Esophagus muscularis mucosa (tissue), 4 donors: Measurements from ENCODE around the gene RPS5. TPM values are rescaled to one million over a fixed set of nuclear protein-coding genes. Genes with fewer than 3 reads are reported as not detected.

Experiments used
- DNase-seq: peaks from one replicate; pipeline ENCODE4 v3.0.0-alpha.2; 2017; ENCODE audit errors: extremely low spot score
- H3K27ac ChIP-seq, 4 donors: fragments of 200-600 bp; sonication (generic); replicated peaks in 1 of 4; 1 replicate in 3 of 4; 2 replicates in 1 of 4; pipeline ENCODE4 v1.5.1; 2016 to 2019; ENCODE audit warnings: mild to moderate bottlenecking in 1 of 4
- H3K27me3 ChIP-seq, 4 donors: fragments of 200-600 bp; sonication (generic); one replicate each; pipeline versions ENCODE4 v1.5.1 to v1.6.0; 2016 to 2019
- H3K36me3 ChIP-seq, 4 donors: fragments of 200-600 bp; sonication (generic); one replicate each; pipeline ENCODE4 v1.5.1; 2016 to 2019
- H3K4me1 ChIP-seq, 4 donors: fragments of 200-600 bp; sonication (generic); one replicate each; pipeline ENCODE4 v1.5.1; 2016 to 2019
- H3K4me3 ChIP-seq, 4 donors: fragments of 200-600 bp; sonication (generic); 1 replicate in 2 of 4; 2 replicates in 2 of 4; pipeline ENCODE4 v1.5.1; 2016 to 2019; ENCODE audit warnings: mild to moderate bottlenecking in 4 of 4, moderate library complexity in 1 of 4
- H3K9me3 ChIP-seq, 4 donors: fragments of 200-600 bp; sonication (generic); 1 replicate in 3 of 4; 2 replicates in 1 of 4; pipeline ENCODE4 v1.5.1; 2016 to 2019
- EP300 ChIP-seq: sonication (generic); formaldehyde crosslinking; IDR thresholded peaks from one replicate; pipeline ENCODE4 v1.6.1; 2017; ENCODE audit warnings: antibody characterized with exemption
- POLR2A ChIP-seq: fragments of 450-650 bp; IDR thresholded peaks from one replicate; pipeline ENCODE4 v1.6.1; 2017; ENCODE audit warnings: antibody characterized with exemption, moderate library complexity, mild to moderate bottlenecking, low read depth
- POLR2AphosphoS5 ChIP-seq, 2 donors: sonication (generic); formaldehyde crosslinking; IDR thresholded peaks; one replicate each; pipeline ENCODE4 v1.6.1; 2017; ENCODE audit warnings: antibody characterized with exemption in 2 of 2
- WGBS: methylation state at CpG from one replicate; pipeline ENCODE4 v1.1.5; 2018; 5-methylcytosine and 5-hydroxymethylcytosine counted together
- intact Hi-C: fragments of 100-400 bp; cut with DNase I; formaldehyde crosslinking; loops from one replicate; pipeline ENCODE4 v1.15.1; 2023
- total RNA-seq, 4 donors: library from RNA; depleted of rRNA; stranded (reverse); fragments of >200 nt; gene quantifications; one replicate each; pipeline versions ENCODE4 v1.1.0 to v1.2.1, GENCODE V29; 2016
- TF ChIP-seq, protein P1 (sequence below), 3 experiments: fragments of 200-600 bp in 2 of 3; fragments of 450-650 bp in 1 of 3; sonication (generic) in 2 of 3; IDR thresholded peaks; one replicate each; pipeline ENCODE4 v1.5.1; 2017 to 2019; ENCODE audit warnings: antibody characterized with exemption in 3 of 3, mild to moderate bottlenecking in 2 of 3, moderate library complexity in 1 of 3

The RPS5 gene
- total RNA-seq, 4 donors from 2014 or later: 1,137 to 2,200 (median 1,582) TPM

- Histone ChIP-seq H3K36me3 (peaks cover 0 to 10% (median 0%) of the 10 kb centered on the region in 4 donors), H3K27ac (no peak overlapping the region), H3K27me3 (peaks cover 0 to 83% (median 42%) of the 10 kb centered on the region in 4 donors), H3K4me3 (no peak overlapping the region), H3K9me3 (no peaks in the 10 kb centered on the region), H3K4me1 (peaks cover 23 to 40% (median 32%) of the 10 kb centered on the region in 4 donors)
- TF ChIP-seq POLR2AphosphoS5 (IDR thresholded peaks at IDR 0.05) (no peak), EP300 (no peak), POLR2A (no peak)
- TF ChIP-seq, protein P1, sequence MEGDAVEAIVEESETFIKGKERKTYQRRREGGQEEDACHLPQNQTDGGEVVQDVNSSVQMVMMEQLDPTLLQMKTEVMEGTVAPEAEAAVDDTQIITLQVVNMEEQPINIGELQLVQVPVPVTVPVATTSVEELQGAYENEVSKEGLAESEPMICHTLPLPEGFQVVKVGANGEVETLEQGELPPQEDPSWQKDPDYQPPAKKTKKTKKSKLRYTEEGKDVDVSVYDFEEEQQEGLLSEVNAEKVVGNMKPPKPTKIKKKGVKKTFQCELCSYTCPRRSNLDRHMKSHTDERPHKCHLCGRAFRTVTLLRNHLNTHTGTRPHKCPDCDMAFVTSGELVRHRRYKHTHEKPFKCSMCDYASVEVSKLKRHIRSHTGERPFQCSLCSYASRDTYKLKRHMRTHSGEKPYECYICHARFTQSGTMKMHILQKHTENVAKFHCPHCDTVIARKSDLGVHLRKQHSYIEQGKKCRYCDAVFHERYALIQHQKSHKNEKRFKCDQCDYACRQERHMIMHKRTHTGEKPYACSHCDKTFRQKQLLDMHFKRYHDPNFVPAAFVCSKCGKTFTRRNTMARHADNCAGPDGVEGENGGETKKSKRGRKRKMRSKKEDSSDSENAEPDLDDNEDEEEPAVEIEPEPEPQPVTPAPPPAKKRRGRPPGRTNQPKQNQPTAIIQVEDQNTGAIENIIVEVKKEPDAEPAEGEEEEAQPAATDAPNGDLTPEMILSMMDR (IDR thresholded peaks at IDR 0.05): no peak
- intact Hi-C loops: no loop called here
- WGBS: 73% methylated on average over 6 of the region's 6 CpGs
- DNase-seq: no peak
These were observed 32.5 kb upstream of the RPS5 start for GRCh38 chr19:58354478-58355030.

DNA sequence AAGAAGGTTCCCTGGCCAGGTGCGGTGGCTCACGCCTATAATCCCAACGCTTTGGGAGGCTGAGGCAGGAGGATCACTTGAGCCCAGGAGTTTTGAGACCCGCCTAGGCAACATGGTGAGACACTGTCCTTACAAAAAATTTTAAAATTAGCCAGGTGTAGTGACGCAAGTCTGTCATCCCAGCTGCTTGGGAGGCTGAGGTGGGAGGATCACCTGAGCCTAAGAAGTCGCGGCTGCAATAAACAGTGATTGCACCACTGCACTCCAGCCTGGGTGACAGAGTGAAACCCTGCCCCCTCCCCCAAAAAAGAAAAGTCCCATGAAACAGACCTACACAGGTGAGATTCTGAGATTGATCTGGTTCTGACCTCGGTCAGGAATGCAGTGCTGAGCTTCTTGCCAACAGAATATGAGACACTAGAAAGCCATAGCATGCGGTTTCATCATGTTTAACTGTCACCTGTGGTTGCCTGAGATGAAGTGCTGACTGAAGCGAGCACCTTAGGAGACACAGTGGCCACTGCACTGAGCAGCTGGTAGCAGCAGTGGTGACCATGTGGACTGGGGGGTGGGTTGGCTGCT lies 31.8 kb upstream of the RPS5 start:
- DNase-seq: no peak
- H3K36me3 ChIP-seq: peaks cover 0 to 10% (median 0%) of the 10 kb centered on the region in 4 donors
- intact Hi-C loops: no loop called here
- peaks cover 19 to 33% (median 26%) of the 10 kb centered on the region in 4 donors for H3K4me1 ChIP-seq
- no peak for TF ChIP-seq EP300
- TF ChIP-seq POLR2A: no peak
- TF ChIP-seq, protein P1 (IDR thresholded peaks at IDR 0.05): no peak
- TF ChIP-seq POLR2AphosphoS5 (IDR thresholded peaks at IDR 0.05): no peak
- no peak overlapping the region for H3K4me3 ChIP-seq
- no peak overlapping the region for H3K27ac ChIP-seq
- no peaks in the 10 kb centered on the region for H3K9me3 ChIP-seq
- WGBS: 93% methylated on average over 10 of the region's 10 CpGs
- peaks cover 0 to 76% (median 36%) of the 10 kb centered on the region in 4 donors for H3K27me3 ChIP-seq

DNA sequence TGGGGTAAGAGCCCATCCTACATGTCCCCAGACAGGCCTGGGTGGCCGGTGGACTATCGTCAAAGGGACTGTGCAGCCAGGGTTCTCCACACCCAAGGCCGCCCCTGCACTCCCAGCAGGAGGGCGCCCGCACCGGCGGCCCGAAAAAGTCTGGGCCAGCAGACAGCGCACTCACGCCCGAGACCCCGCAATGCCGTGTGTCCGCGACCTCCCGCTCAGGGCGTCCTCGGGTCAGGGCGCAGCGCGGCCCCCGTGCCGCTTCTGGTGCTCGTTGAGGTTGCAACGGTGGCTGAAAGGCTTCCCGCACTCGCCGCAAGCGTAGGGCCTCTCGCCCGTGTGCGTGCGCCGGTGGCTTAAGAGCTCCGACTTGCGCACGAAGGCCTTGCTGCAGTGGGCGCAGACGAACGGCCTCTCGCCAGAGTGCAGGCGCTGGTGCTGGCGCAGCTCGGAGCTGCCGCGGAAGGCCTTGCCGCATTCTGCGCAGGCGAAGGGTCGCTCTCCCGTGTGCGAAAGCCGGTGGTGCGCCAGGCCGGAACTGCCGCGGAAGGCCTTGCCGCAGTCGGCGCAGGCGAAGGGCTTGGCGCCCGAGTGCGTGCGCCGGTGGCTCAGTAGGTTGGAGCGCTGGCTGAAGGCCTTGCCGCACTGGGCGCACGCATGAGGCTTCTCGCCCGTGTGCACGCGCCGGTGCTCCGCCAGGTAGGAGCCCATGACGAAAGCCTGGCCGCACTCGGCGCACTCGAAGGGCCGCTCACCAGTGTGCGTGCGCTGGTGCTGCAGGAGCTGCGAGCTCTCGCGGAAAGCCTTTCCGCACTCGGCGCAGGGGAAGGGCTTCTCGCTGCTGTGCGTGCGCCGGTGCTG lies 30.9 kb upstream of the RPS5 start:
- WGBS: 54% methylated on average over 7 of the region's 94 CpGs
- no peaks in the 10 kb centered on the region for H3K9me3 ChIP-seq
- TF ChIP-seq EP300 (no peak), POLR2A (no peak), POLR2AphosphoS5 (IDR thresholded peaks at IDR 0.05) (peak in 1 of 2 donors; percentile 10)
- TF ChIP-seq, protein P1 (IDR thresholded peaks at IDR 0.05): no peak
- peaks cover 0 to 67% (median 28%) of the 10 kb centered on the region in 4 donors for H3K27me3 ChIP-seq
- H3K36me3 ChIP-seq: peaks cover 0 to 3% (median 0%) of the 10 kb centered on the region in 4 donors
- peaks cover 14 to 27% (median 19%) of the 10 kb centered on the region in 4 donors for H3K4me1 ChIP-seq
- no peak overlapping the region for H3K27ac ChIP-seq
- H3K4me3 ChIP-seq: peak overlapping the region; percentile 29 to 43 (median 38)
- DNase-seq: no peak
- intact Hi-C loops: no loop called here

DNA sequence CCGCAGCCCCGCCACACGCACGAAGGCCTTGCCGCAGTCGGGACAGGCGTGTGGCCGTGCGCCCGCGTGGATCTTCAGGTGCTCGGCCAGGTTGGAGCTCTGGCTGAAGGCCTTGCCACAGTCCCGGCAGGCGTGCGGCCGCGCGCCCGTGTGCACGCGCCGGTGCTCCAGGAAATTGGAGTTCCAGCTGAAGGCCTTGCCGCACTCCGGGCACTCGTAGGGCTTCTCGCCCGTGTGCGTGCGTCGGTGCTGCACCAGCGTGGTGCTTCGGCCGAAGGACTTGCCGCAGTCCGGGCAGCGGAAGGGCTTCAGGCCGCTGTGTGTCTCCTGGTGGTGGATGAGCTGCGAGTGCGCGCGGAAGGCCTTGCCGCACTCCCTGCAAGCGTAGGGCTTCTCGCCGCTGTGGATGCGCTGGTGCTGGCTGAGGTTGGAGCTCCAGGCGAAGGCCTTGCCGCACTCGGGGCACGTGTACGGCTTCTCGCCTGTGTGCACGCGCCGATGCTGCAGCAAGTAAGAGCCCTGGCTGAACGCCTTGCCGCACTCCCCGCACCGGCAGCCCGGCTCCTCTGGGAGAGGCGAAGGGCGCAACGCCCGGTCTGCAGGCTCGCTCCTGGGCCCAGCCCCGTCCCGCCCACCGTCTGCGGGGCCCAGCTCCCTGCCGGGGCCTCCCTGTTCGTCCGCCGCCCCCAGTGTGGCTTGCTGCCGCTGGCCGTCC lies 30.1 kb upstream of the RPS5 start:
- Histone ChIP-seq H3K36me3 (peaks cover 0 to 3% (median 0%) of the 10 kb centered on the region in 4 donors), H3K9me3 (no peaks in the 10 kb centered on the region), H3K27ac (no peak overlapping the region), H3K4me1 (peaks cover 22 to 35% (median 26%) of the 10 kb centered on the region in 4 donors), H3K4me3 (peak overlapping the region; percentile 29 to 43 (median 38)), H3K27me3 (peaks cover 0 to 60% (median 26%) of the 10 kb centered on the region in 4 donors)
- no peak for DNase-seq
- 45% methylated on average over 36 of the region's 75 CpGs for WGBS
- intact Hi-C loops: no loop called here
- TF ChIP-seq EP300 (no peak), POLR2AphosphoS5 (IDR thresholded peaks at IDR 0.05) (no peak), POLR2A (no peak)
- TF ChIP-seq, protein P1 (IDR thresholded peaks at IDR 0.05): no peak
